ENCODE measurements around the gene TXNDC8. TPM values are rescaled to one million over a fixed set of nuclear protein-coding genes. Genes with fewer than 3 reads are reported as not detected.

The TXNDC8 gene
- total RNA-seq, 1 experiment from 2014 or later = not detected

GRCh38 chr9:110255463-110256379 lies 81.9 kb downstream of the TXNDC8 start (continued):
- TF ChIP-seq ZNF317 (CRISPR knock-in tag; IDR thresholded peaks at IDR 0.05; ENCODE audit: borderline replicate concordance, low read depth) (0 out of 2 replicates have a peak, but pooled peaks have one; percentile 3), ZNF532 (CRISPR knock-in tag; IDR thresholded peaks at IDR 0.05; ENCODE audit: borderline replicate concordance) (no peak), ZSCAN18 (CRISPR knock-in tag; IDR thresholded peaks at IDR 0.05) (no peak), ETV6 (CRISPR knock-in tag; IDR thresholded peaks at IDR 0.05) (peak; percentile 92; the same call in 1 of the 2 replicates), RORB (CRISPR knock-in tag; IDR thresholded peaks at IDR 0.05) (no peak), AFF4 (CRISPR knock-in tag; IDR thresholded peaks at IDR 0.05; ENCODE audit: borderline replicate concordance) (no peak), CREM (CRISPR knock-in tag; IDR thresholded peaks at IDR 0.05) (0 out of 2 replicates have a peak, but pooled peaks have one; percentile 37), ZBTB21 (CRISPR knock-in tag; IDR thresholded peaks at IDR 0.05; ENCODE audit: borderline replicate concordance) (no peak)

- no peaks in the 10 kb centered on the region for H3K27me3 Mint-ChIP-seq (ENCODE audit: low read depth)
- H3K9me3 Mint-ChIP-seq = no peaks in the 10 kb centered on the region
- H3K36me3 Mint-ChIP-seq = peaks cover 7% of the 10 kb centered on the region
- peak overlapping the region; percentile 39 for H3K27ac Mint-ChIP-seq
- CTCF ChIA-PET = no interaction called here
- ATAC-seq (peak; percentile 20), DNase-seq (ENCODE audit: low spot score) (peak; percentile 41)
- H3K4me1 Mint-ChIP-seq = peaks cover 45% of the 10 kb centered on the region
- peak overlapping the region; percentile 98 for H3K4me3 Mint-ChIP-seq
- POLR2A ChIA-PET = no interaction called here
- TF ChIP-seq TP53 (CRISPR knock-in tag; IDR thresholded peaks at IDR 0.05) = no peak
- no peak for TF ChIP-seq NR1H2 (CRISPR knock-in tag; IDR thresholded peaks at IDR 0.05)
- no peak for TF ChIP-seq ESRRA (CRISPR knock-in tag; IDR thresholded peaks at IDR 0.05; ENCODE audit: borderline replicate concordance)
- TF ChIP-seq ZNF512 (CRISPR knock-in tag; IDR thresholded peaks at IDR 0.05; ENCODE audit: borderline replicate concordance) = no peak
- TF ChIP-seq USF1 (CRISPR knock-in tag; IDR thresholded peaks at IDR 0.05) = no peak
- TF ChIP-seq HMGA2 (CRISPR knock-in tag; IDR thresholded peaks at IDR 0.05) = no peak
- no peak for TF ChIP-seq SOX15 (CRISPR knock-in tag; IDR thresholded peaks at IDR 0.05)
- no peak for TF ChIP-seq SMAD3 (CRISPR knock-in tag; IDR thresholded peaks at IDR 0.05; ENCODE audit: borderline replicate concordance)
- no peak for TF ChIP-seq MLX (CRISPR knock-in tag; IDR thresholded peaks at IDR 0.05)
- TF ChIP-seq PREB (CRISPR knock-in tag; IDR thresholded peaks at IDR 0.05; ENCODE audit: borderline replicate concordance) = no peak
- TF ChIP-seq ZNF396 (CRISPR knock-in tag; IDR thresholded peaks at IDR 0.05; ENCODE audit: borderline replicate concordance) = no peak
Measured at GRCh38 chr9:110255034-110255462, 82.6 kb downstream of the TXNDC8 start.
